Urinary bladder (tissue), 4 donors: ENCODE results near the gene FRYL. TPM values are rescaled to one million over a fixed set of nuclear protein-coding genes. Genes with fewer than 3 reads are reported as not detected.
"Not testable (repeated sequence)": the region's sequence is repeated elsewhere in the genome, so short reads cannot be mapped to it uniquely, and the experiment has no call there.

Experiments
- DNase-seq: peaks from one replicate; pipeline ENCODE4 v3.0.0-alpha.2; 2015; ENCODE audit errors: extremely low spot score
- H3K27ac ChIP-seq: one replicate; pipeline ENCODE4 v1.5.1; 2013; ENCODE audit warnings: low read depth, mild to moderate bottlenecking, moderate library complexity
- H3K36me3 ChIP-seq: one replicate; pipeline ENCODE4 v1.6.1; 2013; ENCODE audit warnings: mild to moderate bottlenecking, moderate library complexity; ENCODE audit not compliant: insufficient read depth
- H3K4me1 ChIP-seq: one replicate; pipeline ENCODE4 v1.6.1; 2013; ENCODE audit warnings: mild to moderate bottlenecking, moderate library complexity; ENCODE audit not compliant: insufficient read depth
- H3K4me3 ChIP-seq: one replicate; pipeline ENCODE4 v1.5.1; 2013; ENCODE audit warnings: low read depth, low read length
- WGBS: extraction: QIAGEN DNeasy Blood & Tissue Kit; methylation state at CpG from one replicate; pipeline ENCODE4 v1.1.7; 2013; 5-methylcytosine and 5-hydroxymethylcytosine counted together
- polyA plus RNA-seq: library from polyadenylated mRNA; stranded (reverse); fragments of 200-250 nt; gene quantifications from one replicate; pipeline ENCODE4 v1.2.3, GENCODE V29; 2013
- total RNA-seq: library from RNA; depleted of rRNA; stranded (reverse); fragments of >200 nt; gene quantifications from one replicate; pipeline ENCODE4 v1.2.3, GENCODE V29; 2014
- donor health status: healthy with polysubstance abuse.
- donor health status: healthy.

FRYL gene
- total and polyA plus RNA-seq, 2 donors = 17.0 to 172 TPM

DNA sequence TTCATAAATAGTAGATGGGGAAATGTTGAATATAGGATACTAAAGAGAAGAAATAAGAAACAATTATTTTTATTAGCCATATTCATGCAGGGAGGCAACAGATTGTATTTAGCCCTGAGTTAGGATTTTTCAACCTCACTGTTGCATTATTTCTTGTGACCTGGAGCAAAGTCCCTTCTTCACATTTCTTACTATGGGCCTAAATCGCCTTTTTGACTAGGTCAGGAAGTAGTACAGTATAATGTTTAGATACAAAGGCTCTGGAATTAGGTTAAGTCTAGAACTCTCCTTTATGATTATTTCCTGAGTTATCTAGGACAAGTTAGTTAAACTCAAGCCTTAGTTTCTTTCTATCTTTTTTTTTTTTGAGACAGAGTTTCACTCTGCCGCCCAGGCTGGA lies 88.0 kb downstream of the FRYL start:
- H3K36me3 ChIP-seq = no peaks in the 10 kb centered on the region
- H3K27ac ChIP-seq = no peak overlapping the region
- no peak for DNase-seq
- H3K4me1 ChIP-seq = no peaks in the 10 kb centered on the region
- WGBS = 92% methylated on average over 2 of the region's 2 CpGs
- H3K4me3 ChIP-seq = no peak overlapping the region

DNA sequence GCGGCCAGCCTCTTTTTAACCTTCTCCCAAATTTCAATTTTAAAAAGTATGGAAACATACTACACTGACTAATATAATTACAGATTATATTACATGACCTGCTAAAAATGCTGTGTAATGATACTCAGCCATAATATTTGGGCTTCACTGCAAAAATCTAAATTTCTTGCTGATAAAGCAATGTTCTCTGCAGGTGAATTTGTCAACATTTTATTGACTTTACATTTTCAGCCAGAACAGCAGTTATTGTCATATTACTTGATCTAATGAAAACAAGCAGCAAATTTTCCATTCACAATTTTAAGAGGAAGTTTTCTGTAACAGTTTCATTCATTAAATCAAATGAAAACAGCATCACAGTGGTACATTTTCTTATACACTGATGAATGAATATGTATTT lies 91.1 kb downstream of the FRYL start:
- Histone ChIP-seq H3K4me3 (no peak overlapping the region), H3K27ac (no peak overlapping the region), H3K36me3 (no peaks in the 10 kb centered on the region), H3K4me1 (no peaks in the 10 kb centered on the region)
- WGBS = 98% methylated on average over 1 of the region's 1 CpG
- DNase-seq = no peak

DNA sequence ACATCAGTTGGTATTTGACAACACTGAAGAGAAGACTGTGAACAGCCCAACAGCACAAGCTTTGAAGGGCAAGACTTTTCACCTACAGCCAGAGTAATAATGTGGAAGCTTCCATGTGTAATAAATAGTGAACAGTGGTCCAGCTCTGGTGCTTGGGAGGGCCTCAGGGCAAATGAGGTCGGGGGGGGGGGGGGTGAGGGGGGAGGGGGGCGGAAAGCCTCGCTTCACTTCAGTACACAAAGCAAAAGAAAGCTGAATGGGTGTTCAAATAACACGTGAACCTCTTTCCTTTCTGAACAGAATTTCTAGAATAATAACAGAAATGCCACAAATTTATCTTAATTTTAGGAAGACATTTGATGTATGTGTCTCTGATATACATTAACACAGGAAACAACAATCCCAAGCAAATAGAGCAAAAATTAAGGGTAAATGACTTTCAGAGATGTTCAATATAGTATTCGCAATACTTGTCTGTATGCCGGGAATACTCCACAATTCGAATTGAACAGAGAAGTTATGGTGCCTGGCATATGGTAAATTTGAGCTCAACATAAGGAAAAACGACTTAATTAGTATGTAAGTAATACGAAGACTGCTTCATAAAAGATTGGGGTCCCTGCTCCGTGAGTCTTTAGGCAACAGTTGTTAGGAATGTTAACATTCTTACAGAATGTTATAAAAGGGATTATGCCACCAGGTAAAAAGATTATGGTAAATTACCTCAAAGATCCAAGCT lies 92.6 kb downstream of the FRYL start:
- 77% methylated on average over 10 of the region's 10 CpGs for WGBS
- Histone ChIP-seq H3K27ac (no peak overlapping the region), H3K4me3 (no peak overlapping the region), H3K4me1 (no peaks in the 10 kb centered on the region), H3K36me3 (no peaks in the 10 kb centered on the region)
- DNase-seq = no peak

DNA sequence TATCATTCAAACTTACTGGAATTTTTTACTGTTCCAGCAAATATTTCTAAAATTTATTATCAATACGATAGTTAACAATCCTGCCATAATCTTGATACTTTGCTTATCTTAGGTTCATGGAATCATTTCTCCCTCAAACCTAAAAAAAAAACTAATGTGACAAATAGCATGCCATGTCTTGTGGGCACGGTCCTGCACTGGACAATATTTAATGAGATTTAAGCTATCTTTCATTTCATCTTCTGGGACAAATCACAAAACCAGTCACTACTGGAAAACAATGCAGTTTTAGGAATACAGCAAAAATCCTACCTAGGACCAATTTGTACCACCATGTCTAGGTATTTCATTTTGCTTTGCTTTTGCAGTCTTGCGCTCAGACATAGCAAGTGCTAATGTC lies 93.7 kb downstream of the FRYL start:
- no peak overlapping the region for H3K4me3 ChIP-seq
- no peak for DNase-seq
- no peaks in the 10 kb centered on the region for H3K4me1 ChIP-seq
- WGBS = 88% methylated on average over 3 of the region's 3 CpGs
- no peaks in the 10 kb centered on the region for H3K36me3 ChIP-seq
- H3K27ac ChIP-seq = no peak overlapping the region

DNA sequence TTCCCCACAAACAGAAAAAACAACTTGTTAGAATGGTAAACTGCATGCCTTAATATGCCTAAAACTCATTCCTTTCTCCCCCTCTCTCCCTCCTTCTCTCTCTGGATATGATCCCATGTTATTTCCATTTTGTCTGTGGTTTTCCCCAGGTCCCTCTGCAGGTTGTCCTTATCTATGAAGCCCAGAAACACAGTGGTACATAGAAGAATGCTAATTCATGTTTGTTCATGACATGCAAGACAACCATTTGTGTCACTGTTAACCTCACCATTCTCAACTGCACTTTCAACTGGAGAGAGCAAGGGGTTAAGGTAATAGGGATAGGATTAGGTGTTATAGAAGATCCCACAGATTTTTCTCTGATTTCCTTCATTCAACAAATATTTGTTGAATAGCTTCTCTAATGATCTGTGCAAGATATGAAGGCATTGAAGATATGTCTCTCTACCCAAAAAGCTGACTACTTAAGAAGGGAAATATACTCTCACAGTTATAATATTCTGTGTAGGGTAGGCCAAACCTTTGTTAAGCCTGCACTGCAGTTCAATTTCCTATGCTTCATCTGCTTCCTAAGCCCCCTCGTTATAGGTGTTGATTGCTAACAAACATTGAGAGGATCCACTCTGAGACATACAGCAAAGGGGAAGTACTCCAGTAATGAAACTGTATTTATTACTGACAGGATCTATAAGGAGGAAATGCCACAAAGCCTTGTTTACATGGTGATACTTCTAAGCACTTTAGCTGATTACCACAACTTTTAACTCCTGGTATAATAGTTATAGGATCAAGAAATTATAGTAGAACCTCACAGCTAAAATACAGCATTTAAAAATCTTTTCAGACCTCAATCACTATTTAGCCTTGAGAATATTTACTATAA lies 96.1 kb downstream of the FRYL start:
- Histone ChIP-seq H3K4me3 (no peak overlapping the region), H3K27ac (no peak overlapping the region), H3K4me1 (no peaks in the 10 kb centered on the region), H3K36me3 (no peaks in the 10 kb centered on the region)
- no peak for DNase-seq
- WGBS = 24% methylated on average over 1 of the region's 1 CpG

DNA sequence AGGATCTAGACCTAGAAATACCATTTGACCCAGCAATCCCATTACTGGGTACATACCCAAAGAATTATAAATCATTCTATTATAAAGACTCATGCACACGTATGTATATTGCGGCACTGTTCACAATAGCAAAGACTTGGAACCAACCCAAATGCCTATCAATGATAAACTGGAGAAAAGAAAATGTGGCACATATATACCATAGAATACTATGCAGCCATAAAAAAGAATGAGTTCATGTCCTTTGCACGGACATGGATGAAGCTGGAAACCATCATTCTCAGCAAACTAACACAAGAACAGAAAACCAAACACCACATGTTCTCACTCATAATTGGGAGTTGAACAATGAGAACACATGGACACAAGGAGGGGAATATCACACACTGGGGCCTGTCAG lies 97.2 kb downstream of the FRYL start:
- 97% methylated on average over 3 of the region's 3 CpGs for WGBS
- H3K36me3 ChIP-seq = not testable (repeated sequence)

DNA sequence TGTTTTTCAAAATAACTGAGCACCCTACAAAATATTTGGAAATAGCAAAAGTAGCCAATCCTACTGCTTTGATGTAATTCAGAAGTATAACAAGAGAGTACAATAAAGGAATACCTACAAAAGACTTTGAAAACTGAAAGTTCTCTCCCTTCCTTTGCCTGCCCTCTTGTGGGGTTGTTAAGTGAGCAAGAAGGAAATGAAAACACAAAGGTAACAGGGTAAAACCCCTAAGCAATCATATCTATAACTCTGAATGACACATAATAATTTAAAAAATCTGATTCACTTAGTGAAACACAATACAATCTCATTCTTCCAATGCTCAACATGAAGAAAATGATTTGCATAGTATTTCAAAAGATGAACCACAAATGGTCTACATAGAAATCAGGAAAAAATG lies 98.2 kb downstream of the FRYL start:
- DNase-seq = no peak
- no peak overlapping the region for H3K27ac ChIP-seq

More for the DNA sequence above, 97.2 kb downstream of the FRYL start:
- H3K27ac ChIP-seq, DNase-seq, H3K4me3 ChIP-seq, H3K4me1 ChIP-seq: not testable (repeated sequence)

DNA sequence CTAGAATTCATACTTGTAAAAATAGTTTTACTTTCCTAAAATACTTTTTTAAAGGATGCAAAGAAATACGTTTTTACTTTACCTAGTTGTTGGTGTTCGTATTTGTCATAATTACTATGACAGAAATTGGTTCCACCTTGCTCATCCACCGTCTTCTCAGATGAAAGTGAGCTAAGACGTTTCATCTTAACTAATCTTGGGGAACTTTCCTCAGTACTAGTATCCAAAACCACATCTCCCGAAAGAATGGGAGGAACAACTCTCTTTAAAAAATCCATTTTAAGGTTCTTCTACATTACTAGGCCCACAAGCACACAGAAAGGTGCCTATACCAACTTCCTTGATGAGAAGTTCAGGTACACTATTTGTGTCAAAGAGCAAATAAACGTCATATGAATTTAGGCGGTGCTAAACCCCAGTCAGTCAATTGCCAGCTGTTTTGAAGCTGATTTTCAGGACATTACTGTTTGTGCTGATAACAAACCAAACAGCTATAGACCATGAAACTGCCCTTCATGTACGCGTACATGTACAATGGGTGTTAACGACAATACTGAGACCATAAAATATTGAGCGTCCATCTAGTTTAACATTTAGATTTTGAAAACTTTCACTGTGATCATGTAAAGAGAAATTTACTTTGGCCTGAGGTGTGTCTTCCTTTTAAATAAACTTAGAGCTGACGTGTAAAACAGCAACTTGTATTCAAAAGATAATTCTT lies 99.1 kb downstream of the FRYL start:
- DNase-seq = no peak
- Histone ChIP-seq H3K4me1 (no peaks in the 10 kb centered on the region), H3K27ac (no peak overlapping the region), H3K36me3 (no peaks in the 10 kb centered on the region), H3K4me3 (no peak overlapping the region)
- 87% methylated on average over 12 of the region's 12 CpGs for WGBS

More for the DNA sequence above, 98.2 kb downstream of the FRYL start:
- Histone ChIP-seq H3K36me3 (no peaks in the 10 kb centered on the region), H3K4me1 (no peaks in the 10 kb centered on the region), H3K4me3 (no peak overlapping the region)

DNA sequence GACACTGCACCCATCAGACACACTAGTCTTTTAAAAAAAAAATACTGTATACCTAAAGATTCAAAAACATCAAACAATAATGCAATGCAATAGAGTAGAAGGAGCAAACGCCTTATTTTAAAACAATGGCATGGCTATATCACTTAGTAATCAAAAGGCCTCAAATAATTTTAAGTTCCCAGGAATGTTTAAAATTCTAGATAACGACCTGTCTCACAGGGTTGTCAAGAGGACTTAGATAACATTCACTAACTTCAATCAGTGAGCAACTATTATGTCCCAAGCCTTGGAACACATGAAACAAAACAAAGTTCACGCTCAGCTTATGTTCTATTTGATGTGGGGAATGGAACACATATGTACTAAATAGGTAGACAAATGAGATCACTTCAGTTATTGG lies 106.5 kb downstream of the FRYL start:
- no peaks in the 10 kb centered on the region for H3K4me1 ChIP-seq
- DNase-seq = no peak
- no peak overlapping the region for H3K27ac ChIP-seq
- H3K36me3 ChIP-seq = no peaks in the 10 kb centered on the region
- H3K4me3 ChIP-seq = no peak overlapping the region
- WGBS = 88% methylated on average over 3 of the region's 3 CpGs

DNA sequence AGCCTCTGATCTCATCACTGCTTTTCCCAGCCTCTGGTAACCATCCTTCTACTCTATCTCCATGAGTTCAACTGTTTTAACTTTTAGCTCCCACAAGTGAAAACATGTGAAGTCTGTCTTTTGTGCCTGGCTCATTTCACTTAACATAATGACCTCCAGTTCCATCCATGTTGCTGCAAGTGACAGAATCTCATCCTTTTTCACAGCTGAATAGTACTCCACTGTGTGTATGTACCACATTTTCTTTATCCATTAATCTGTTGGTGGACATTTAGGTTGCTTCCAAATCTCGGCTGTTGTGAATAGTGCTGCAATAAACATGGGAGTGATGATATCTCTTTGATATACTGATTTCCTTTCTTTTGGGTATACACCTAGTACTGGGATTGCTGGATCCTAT lies 109.5 kb downstream of the FRYL start:
- no peaks in the 10 kb centered on the region for H3K4me1 ChIP-seq
- DNase-seq = no peak
- 93% methylated on average over 1 of the region's 1 CpG for WGBS

DNA sequence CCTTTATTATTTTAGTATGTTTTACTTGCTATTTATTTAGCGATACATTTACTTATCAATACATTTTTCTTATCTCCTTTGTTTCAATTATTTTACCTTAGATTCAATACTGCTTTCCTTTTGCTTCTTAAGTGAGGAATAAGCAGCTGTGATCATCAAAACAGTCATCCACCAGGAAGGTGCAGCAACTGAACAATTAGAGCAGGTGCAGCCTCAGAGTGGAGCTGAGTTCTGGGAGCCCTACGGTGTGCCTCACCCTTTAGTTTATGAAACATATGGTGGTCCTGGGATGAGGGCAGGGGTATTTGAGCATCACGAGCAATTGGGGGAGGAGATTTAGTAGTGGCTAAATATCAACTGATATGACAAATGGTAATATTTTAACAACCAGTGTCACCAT lies 111.0 kb downstream of the FRYL start:
- H3K36me3 ChIP-seq = no peaks in the 10 kb centered on the region
- H3K4me3 ChIP-seq = no peak overlapping the region
- WGBS = 96% methylated on average over 3 of the region's 3 CpGs
- no peak overlapping the region for H3K27ac ChIP-seq
- DNase-seq = no peak
- H3K4me1 ChIP-seq = no peaks in the 10 kb centered on the region

More for the DNA sequence above, 109.5 kb downstream of the FRYL start:
- Histone ChIP-seq H3K4me3 (no peak overlapping the region), H3K27ac (no peak overlapping the region), H3K36me3 (no peaks in the 10 kb centered on the region)

DNA sequence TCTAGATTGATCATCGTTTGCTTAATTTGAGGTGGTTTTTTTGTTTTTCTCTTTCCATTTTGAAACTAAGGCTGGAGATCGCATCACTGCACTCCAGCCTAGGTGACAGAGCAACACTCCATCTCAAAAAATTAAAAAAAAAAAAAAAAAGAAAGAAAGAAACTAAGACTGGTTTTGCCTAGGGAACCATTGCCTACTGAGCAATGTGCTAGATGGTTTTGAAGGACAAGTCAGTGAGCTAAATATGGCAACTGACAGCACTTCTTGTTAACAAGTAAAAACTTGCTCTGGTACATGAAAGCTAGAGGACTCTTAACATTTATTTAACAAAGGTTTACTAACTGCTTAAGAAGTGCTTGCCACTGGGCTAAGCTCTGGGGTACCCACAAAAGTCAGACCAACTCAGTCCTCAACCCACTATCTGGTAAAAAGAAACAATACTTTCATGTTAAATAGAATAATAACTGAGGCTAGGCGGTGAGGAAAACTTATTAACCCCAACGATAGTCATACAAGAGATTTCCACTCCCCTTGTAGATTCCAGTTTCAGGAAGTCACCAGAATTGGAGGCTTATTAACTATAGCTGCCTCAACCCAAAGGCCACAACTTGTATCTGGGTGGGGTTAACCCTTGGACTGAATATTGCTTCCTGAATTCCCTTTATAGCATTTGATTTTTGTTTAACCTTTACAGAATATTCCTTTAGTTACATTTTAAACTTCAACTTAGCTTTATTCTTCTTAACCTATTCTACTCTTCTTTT lies 111.6 kb downstream of the FRYL start:
- H3K27ac ChIP-seq = no peak overlapping the region
- 84% methylated on average over 4 of the region's 4 CpGs for WGBS
- H3K36me3 ChIP-seq = no peaks in the 10 kb centered on the region
- no peaks in the 10 kb centered on the region for H3K4me1 ChIP-seq
- DNase-seq = no peak
- no peak overlapping the region for H3K4me3 ChIP-seq

DNA sequence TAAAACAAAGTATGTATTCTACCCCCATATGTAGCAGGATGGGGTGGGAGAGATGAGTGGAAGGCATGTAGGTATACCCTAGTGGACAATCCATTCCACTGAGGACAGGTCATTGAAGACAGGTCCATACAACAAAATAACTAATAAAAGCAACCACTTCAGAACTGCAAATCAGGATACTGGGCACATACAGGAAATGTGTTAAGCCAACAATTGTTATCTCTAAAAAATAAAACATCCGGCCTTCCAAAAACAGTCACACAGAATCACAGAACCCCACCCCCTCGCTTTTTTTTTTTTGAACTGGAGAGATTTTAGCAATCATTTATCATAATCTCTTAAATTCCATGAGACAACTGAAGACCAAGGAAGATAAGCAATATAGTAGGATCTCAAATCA lies 112.9 kb downstream of the FRYL start:
- H3K27ac ChIP-seq = no peak overlapping the region
- 74% methylated on average over 2 of the region's 2 CpGs for WGBS
- H3K36me3 ChIP-seq = no peaks in the 10 kb centered on the region
- no peak overlapping the region for H3K4me3 ChIP-seq
- no peak for DNase-seq
- no peaks in the 10 kb centered on the region for H3K4me1 ChIP-seq
